Peyer's patch (tissue), 4 donors: ENCODE results near the gene SLC23A2.

Experiments
- POLR2A ChIP-seq, 2 donors: fragments of 450-650 bp; IDR thresholded peaks; one replicate each; pipeline ENCODE4 v1.5.1; 2017; ENCODE audit warnings: antibody characterized with exemption in 2 of 2, mild to moderate bottlenecking in 2 of 2, moderate library complexity in 2 of 2
- TF ChIP-seq, protein P1 (sequence below), 6 experiments: fragments of 450-650 bp in 4 of 6; fragments of 200-600 bp in 2 of 6; sonication (generic) in 1 of 6; IDR thresholded peaks; one replicate each; pipeline ENCODE4 v1.5.1; 2017 to 2019; ENCODE audit warnings: antibody characterized with exemption in 6 of 6, mild to moderate bottlenecking in 3 of 6, moderate library complexity in 1 of 6

DNA sequence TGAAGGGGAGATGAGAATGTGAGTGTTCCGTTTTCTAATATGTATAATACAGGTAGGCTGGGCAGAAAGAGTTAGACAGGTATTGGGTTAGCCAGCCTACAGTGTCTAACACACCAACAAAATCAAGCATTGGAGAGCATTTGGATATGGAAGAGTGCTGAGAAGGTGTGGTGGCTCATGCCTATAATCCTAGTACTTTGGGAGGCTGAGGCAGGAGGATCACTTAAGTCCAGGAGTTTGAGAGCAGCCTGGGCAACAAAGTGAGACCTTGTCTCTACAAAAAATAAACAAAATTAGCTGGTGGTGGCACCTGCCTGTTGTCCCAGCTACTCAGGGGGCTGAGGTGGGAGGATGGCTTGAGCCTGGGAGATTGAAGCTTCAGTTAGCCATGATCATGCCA is 38.6 kb upstream of the SLC23A2 start:
- TF ChIP-seq POLR2A (IDR thresholded peaks at IDR 0.05): no peak
- TF ChIP-seq, protein P1, sequence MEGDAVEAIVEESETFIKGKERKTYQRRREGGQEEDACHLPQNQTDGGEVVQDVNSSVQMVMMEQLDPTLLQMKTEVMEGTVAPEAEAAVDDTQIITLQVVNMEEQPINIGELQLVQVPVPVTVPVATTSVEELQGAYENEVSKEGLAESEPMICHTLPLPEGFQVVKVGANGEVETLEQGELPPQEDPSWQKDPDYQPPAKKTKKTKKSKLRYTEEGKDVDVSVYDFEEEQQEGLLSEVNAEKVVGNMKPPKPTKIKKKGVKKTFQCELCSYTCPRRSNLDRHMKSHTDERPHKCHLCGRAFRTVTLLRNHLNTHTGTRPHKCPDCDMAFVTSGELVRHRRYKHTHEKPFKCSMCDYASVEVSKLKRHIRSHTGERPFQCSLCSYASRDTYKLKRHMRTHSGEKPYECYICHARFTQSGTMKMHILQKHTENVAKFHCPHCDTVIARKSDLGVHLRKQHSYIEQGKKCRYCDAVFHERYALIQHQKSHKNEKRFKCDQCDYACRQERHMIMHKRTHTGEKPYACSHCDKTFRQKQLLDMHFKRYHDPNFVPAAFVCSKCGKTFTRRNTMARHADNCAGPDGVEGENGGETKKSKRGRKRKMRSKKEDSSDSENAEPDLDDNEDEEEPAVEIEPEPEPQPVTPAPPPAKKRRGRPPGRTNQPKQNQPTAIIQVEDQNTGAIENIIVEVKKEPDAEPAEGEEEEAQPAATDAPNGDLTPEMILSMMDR (IDR thresholded peaks at IDR 0.05): no peak
